Esophagus muscularis mucosa (tissue), 4 donors: Measurements from ENCODE around the gene PTPRD. TPM values are rescaled to one million over a fixed set of nuclear protein-coding genes. Genes with fewer than 3 reads are reported as not detected.
"Not testable (repeated sequence)": the region's sequence is repeated elsewhere in the genome, so short reads cannot be mapped to it uniquely, and the experiment has no call there.

Experiments used
- DNase-seq: peaks from one replicate; pipeline ENCODE4 v3.0.0-alpha.2; 2017; ENCODE audit errors: extremely low spot score
- H3K27ac ChIP-seq, 4 donors: fragments of 200-600 bp; sonication (generic); replicated peaks in 1 of 4; 1 replicate in 3 of 4; 2 replicates in 1 of 4; pipeline ENCODE4 v1.5.1; 2016 to 2019; ENCODE audit warnings: mild to moderate bottlenecking in 1 of 4
- H3K27me3 ChIP-seq, 4 donors: fragments of 200-600 bp; sonication (generic); one replicate each; pipeline versions ENCODE4 v1.5.1 to v1.6.0; 2016 to 2019
- H3K36me3 ChIP-seq, 4 donors: fragments of 200-600 bp; sonication (generic); one replicate each; pipeline ENCODE4 v1.5.1; 2016 to 2019
- H3K4me1 ChIP-seq, 4 donors: fragments of 200-600 bp; sonication (generic); one replicate each; pipeline ENCODE4 v1.5.1; 2016 to 2019
- H3K4me3 ChIP-seq, 4 donors: fragments of 200-600 bp; sonication (generic); 1 replicate in 2 of 4; 2 replicates in 2 of 4; pipeline ENCODE4 v1.5.1; 2016 to 2019; ENCODE audit warnings: mild to moderate bottlenecking in 4 of 4, moderate library complexity in 1 of 4
- H3K9me3 ChIP-seq, 4 donors: fragments of 200-600 bp; sonication (generic); 1 replicate in 3 of 4; 2 replicates in 1 of 4; pipeline ENCODE4 v1.5.1; 2016 to 2019
- EP300 ChIP-seq: sonication (generic); formaldehyde crosslinking; IDR thresholded peaks from one replicate; pipeline ENCODE4 v1.6.1; 2017; ENCODE audit warnings: antibody characterized with exemption
- POLR2A ChIP-seq: fragments of 450-650 bp; IDR thresholded peaks from one replicate; pipeline ENCODE4 v1.6.1; 2017; ENCODE audit warnings: antibody characterized with exemption, moderate library complexity, mild to moderate bottlenecking, low read depth
- POLR2AphosphoS5 ChIP-seq, 2 donors: sonication (generic); formaldehyde crosslinking; IDR thresholded peaks; one replicate each; pipeline ENCODE4 v1.6.1; 2017; ENCODE audit warnings: antibody characterized with exemption in 2 of 2
- WGBS: methylation state at CpG from one replicate; pipeline ENCODE4 v1.1.5; 2018; 5-methylcytosine and 5-hydroxymethylcytosine counted together
- intact Hi-C: fragments of 100-400 bp; cut with DNase I; formaldehyde crosslinking; loops from one replicate; pipeline ENCODE4 v1.15.1; 2023
- total RNA-seq, 4 donors: library from RNA; depleted of rRNA; stranded (reverse); fragments of >200 nt; gene quantifications; one replicate each; pipeline versions ENCODE4 v1.1.0 to v1.2.1, GENCODE V29; 2016
- TF ChIP-seq, protein P1 (sequence below), 3 experiments: fragments of 200-600 bp in 2 of 3; fragments of 450-650 bp in 1 of 3; sonication (generic) in 2 of 3; IDR thresholded peaks; one replicate each; pipeline ENCODE4 v1.5.1; 2017 to 2019; ENCODE audit warnings: antibody characterized with exemption in 3 of 3, mild to moderate bottlenecking in 2 of 3, moderate library complexity in 1 of 3

PTPRD gene
- total RNA-seq, 4 donors from 2014 or later, result 4.1 to 6.6 (median 5.0) TPM

GRCh38 chr9:10525972-10526371 is 86.8 kb downstream of the PTPRD start:
- Histone ChIP-seq H3K27me3 (no peaks in the 10 kb centered on the region), H3K36me3 (no peaks in the 10 kb centered on the region), H3K9me3 (no peaks in the 10 kb centered on the region), H3K4me3 (no peak overlapping the region), H3K27ac (no peak overlapping the region), H3K4me1 (no peaks in the 10 kb centered on the region)
- TF ChIP-seq POLR2AphosphoS5 (IDR thresholded peaks at IDR 0.05) (no peak), POLR2A (no peak), EP300 (no peak)
- intact Hi-C loops, result no loop called here
- no peak for DNase-seq
- WGBS, result 91% methylated on average over 1 of the region's 1 CpG

DNA sequence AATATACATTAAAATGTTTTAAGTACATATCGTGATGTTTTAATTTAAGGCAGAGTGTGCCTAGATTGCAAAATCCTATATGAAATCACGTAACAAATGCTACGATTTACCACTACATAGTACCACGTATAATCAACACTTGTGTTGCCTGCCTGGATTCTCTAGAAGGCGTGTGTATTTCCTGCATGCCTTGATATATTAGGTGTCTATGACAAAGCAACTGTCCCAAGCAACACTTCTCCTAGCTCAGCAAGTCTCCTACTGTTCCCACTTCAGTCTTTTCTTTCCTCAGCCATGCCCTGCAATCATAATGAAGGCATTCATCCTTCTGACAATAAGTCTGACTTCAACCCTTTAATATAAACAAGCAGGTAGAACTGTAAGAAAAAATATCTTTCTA is 89.6 kb downstream of the PTPRD start:
- intact Hi-C loops, result no loop called here
- no peaks in the 10 kb centered on the region for H3K36me3 ChIP-seq
- WGBS, result 63% methylated on average over 5 of the region's 5 CpGs
- H3K27ac ChIP-seq, result no peak overlapping the region
- no peaks in the 10 kb centered on the region for H3K27me3 ChIP-seq
- H3K4me3 ChIP-seq, result no peak overlapping the region
- TF ChIP-seq POLR2A, result no peak
- TF ChIP-seq EP300, result no peak
- no peak for TF ChIP-seq POLR2AphosphoS5 (IDR thresholded peaks at IDR 0.05)
- TF ChIP-seq, protein P1, sequence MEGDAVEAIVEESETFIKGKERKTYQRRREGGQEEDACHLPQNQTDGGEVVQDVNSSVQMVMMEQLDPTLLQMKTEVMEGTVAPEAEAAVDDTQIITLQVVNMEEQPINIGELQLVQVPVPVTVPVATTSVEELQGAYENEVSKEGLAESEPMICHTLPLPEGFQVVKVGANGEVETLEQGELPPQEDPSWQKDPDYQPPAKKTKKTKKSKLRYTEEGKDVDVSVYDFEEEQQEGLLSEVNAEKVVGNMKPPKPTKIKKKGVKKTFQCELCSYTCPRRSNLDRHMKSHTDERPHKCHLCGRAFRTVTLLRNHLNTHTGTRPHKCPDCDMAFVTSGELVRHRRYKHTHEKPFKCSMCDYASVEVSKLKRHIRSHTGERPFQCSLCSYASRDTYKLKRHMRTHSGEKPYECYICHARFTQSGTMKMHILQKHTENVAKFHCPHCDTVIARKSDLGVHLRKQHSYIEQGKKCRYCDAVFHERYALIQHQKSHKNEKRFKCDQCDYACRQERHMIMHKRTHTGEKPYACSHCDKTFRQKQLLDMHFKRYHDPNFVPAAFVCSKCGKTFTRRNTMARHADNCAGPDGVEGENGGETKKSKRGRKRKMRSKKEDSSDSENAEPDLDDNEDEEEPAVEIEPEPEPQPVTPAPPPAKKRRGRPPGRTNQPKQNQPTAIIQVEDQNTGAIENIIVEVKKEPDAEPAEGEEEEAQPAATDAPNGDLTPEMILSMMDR (IDR thresholded peaks at IDR 0.05), result no peak
- DNase-seq, result no peak
- H3K9me3 ChIP-seq, result no peaks in the 10 kb centered on the region
- H3K4me1 ChIP-seq, result no peaks in the 10 kb centered on the region

DNA sequence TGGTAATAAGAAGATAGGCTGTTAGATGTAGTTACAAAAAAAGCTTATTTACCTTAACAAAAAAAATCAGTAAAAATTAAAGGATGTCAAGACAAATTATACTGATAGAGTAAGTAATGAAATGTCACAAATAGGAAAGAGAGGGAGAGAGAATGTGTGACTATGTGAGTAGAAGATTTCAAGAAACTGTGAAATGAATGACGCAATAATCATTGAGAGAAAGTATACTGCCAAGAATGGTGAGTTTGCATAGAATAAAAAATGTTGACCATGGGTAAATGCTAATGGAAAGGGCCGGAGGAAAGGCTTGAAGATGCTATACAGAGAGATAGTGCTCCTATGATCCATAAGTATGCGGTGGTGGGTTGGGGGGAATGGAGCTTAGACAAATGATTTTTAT is 100.7 kb downstream of the PTPRD start:
- Histone ChIP-seq H3K36me3 (no peaks in the 10 kb centered on the region), H3K27me3 (no peaks in the 10 kb centered on the region), H3K27ac (no peak overlapping the region), H3K4me1 (no peaks in the 10 kb centered on the region), H3K4me3 (no peak overlapping the region), H3K9me3 (peaks cover 0 to 4% (median 0%) of the 10 kb centered on the region in 4 donors)
- no peak for DNase-seq
- TF ChIP-seq POLR2A (no peak), POLR2AphosphoS5 (IDR thresholded peaks at IDR 0.05) (no peak), EP300 (no peak)
- TF ChIP-seq, protein P1 (IDR thresholded peaks at IDR 0.05), result no peak
- 85% methylated on average over 3 of the region's 3 CpGs for WGBS
- intact Hi-C loops, result no loop called here

DNA sequence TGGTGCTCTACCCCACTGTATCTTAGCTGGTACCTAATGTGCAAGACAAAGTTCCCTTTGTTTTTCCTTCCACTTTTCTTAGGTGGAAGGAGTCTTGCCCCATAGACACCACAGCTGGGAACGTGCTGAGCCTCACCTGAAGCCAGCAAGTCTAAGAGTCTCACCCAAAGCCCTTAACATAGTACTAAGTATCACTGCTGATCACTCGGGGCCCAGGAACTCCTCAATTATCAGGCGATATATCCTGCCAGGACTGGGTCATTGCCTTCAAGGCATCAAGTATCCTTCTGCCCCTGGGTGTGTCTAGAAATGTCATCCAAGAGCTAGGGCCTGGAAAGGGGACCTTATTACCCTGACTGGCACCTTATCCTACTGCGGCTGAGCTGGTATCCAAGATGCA is 123.9 kb downstream of the PTPRD start:
- no peak overlapping the region for H3K27ac ChIP-seq
- no peak for DNase-seq
- H3K4me3 ChIP-seq, result no peak overlapping the region
- H3K36me3 ChIP-seq, result no peaks in the 10 kb centered on the region
- intact Hi-C loops, result no loop called here
- no peaks in the 10 kb centered on the region for H3K4me1 ChIP-seq
- WGBS, result 93% methylated on average over 4 of the region's 4 CpGs
- H3K27me3 ChIP-seq, result no peaks in the 10 kb centered on the region
- peaks cover 0 to 10% (median 0%) of the 10 kb centered on the region in 4 donors for H3K9me3 ChIP-seq
- TF ChIP-seq POLR2AphosphoS5 (IDR thresholded peaks at IDR 0.05) (no peak), POLR2A (no peak), EP300 (no peak)
- TF ChIP-seq, protein P1 (IDR thresholded peaks at IDR 0.05), result no peak

DNA sequence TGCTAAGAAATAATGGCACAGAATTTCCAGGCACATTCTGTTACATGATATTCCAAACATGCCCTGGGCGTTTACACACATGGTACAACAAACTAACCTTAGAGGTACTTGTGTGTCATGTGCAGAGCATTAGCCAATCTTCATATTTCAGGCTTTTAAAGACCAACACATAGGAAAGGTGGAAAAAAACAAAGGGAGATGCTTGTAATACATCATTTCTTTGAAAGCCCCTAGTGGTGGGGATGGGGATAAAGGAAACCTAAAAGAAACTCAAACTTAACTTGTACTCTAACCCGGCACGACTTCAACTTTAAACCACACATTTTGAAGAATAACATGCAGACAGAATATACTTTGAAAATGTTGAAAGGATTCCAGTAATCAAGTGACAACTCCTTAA is 133.6 kb downstream of the PTPRD start:
- 53% methylated on average over 3 of the region's 3 CpGs for WGBS
- intact Hi-C loops, result no loop called here
- no peak for TF ChIP-seq POLR2A
- TF ChIP-seq POLR2AphosphoS5 (IDR thresholded peaks at IDR 0.05), result no peak
- TF ChIP-seq EP300, result no peak
- TF ChIP-seq, protein P1 (IDR thresholded peaks at IDR 0.05), result no peak

GRCh38 chr9:10449201-10449617 is 163.6 kb downstream of the PTPRD start:
- H3K36me3 ChIP-seq, intact Hi-C loops, H3K4me1 ChIP-seq, H3K27me3 ChIP-seq, H3K4me3 ChIP-seq, DNase-seq, H3K27ac ChIP-seq, H3K9me3 ChIP-seq: not testable (repeated sequence)
- WGBS, result 96% methylated on average over 26 of the region's 28 CpGs

More for the DNA sequence above, 133.6 kb downstream of the PTPRD start:
- Histone ChIP-seq H3K27me3 (no peaks in the 10 kb centered on the region), H3K4me1 (no peaks in the 10 kb centered on the region), H3K27ac (no peak overlapping the region), H3K9me3 (peaks cover 0 to 6% (median 0%) of the 10 kb centered on the region in 4 donors), H3K4me3 (no peak overlapping the region), H3K36me3 (no peaks in the 10 kb centered on the region)
- no peak for DNase-seq
